Measurements from ENCODE around the gene RANBP3. TPM values are rescaled to one million over a fixed set of nuclear protein-coding genes. Genes with fewer than 3 reads are reported as not detected.

RANBP3 gene
- total RNA-seq, 1 donor from 2014 or later: 98.5 TPM

GRCh38 chr19:5953030-5953589 lies 24.8 kb downstream of the RANBP3 start:
- POLR2A ChIA-PET: interaction anchor here (1.9 kb wide), 1 partner anchor 9 kb away, joined by 6 read pairs; no protein-coding TSS in a partner anchor
- DNase-seq: no peak
- intact Hi-C loops (cut with micrococcal nuclease): no loop called here
- no peak for ATAC-seq (ENCODE audit: low read depth)
- H3K36me3 Mint-ChIP-seq (ENCODE audit: low read depth): peaks cover 46% of the 10 kb centered on the region
- CTCF ChIA-PET: interaction anchor here (1.8 to 1.9 kb wide), 2 partner anchors 13 to 149 kb away, joined by 4 to 6 read pairs; no protein-coding TSS in a partner anchor
- no peaks in the 10 kb centered on the region for H3K9me3 Mint-ChIP-seq
- no peak overlapping the region for H3K4me3 Mint-ChIP-seq
- peak overlapping the region; percentile 43 for H3K27ac Mint-ChIP-seq
- H3K4me1 Mint-ChIP-seq: peaks cover 89% of the 10 kb centered on the region
- no peak for TF ChIP-seq CTCF (IDR thresholded peaks at IDR 0.05)
- no peaks in the 10 kb centered on the region for H3K27me3 Mint-ChIP-seq

- DNase-seq (no peak), ATAC-seq (ENCODE audit: low read depth) (no peak)
- no peak overlapping the region for H3K4me3 Mint-ChIP-seq
- peaks cover 46% of the 10 kb centered on the region for H3K36me3 Mint-ChIP-seq (ENCODE audit: low read depth)
- intact Hi-C loops (cut with micrococcal nuclease): no loop called here
- POLR2A ChIA-PET: interaction anchor here (1.2 to 1.9 kb wide), 2 partner anchors 10 to 26 kb away, joined by 3 to 6 read pairs; partner anchors contain the start of gene RANBP3
- no peaks in the 10 kb centered on the region for H3K9me3 Mint-ChIP-seq
- H3K27me3 Mint-ChIP-seq: no peaks in the 10 kb centered on the region
- no peak for TF ChIP-seq CTCF (IDR thresholded peaks at IDR 0.05)
- peaks cover 90% of the 10 kb centered on the region for H3K4me1 Mint-ChIP-seq
- CTCF ChIA-PET: interaction anchor here (1.2 to 1.9 kb wide), 4 partner anchors 14 to 148 kb away, joined by 4 to 6 read pairs (median 4); no protein-coding TSS in a partner anchor
- H3K27ac Mint-ChIP-seq: no peak overlapping the region
These were observed 25.5 kb downstream of the RANBP3 start for GRCh38 chr19:5952193-5953029.

- POLR2A ChIA-PET: interaction anchor here (1.2 to 1.9 kb wide), 2 partner anchors 11 to 27 kb away, joined by 3 to 6 read pairs; partner anchors contain the start of gene RANBP3
These were observed 26.5 kb downstream of the RANBP3 start for GRCh38 chr19:5951338-5951861.

DNA sequence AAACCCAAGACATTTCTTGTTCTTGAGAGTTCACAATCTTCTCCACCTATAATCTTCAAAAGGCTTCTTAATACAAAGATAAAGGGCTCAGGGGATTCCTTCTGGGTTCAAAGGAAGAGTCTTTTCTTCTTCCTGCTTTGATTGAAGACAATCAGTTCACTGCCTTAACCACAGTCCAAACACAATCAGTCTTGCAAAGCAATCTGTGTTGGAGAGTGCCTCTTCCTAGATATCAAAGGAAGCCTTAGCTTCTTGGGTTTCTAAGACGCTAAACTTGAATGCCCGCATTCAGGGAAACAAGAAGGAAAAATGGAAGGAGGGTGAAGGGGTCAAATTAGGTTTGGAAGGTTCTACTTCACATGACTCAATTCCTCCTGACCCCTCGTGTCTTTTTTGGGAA lies 27.2 kb downstream of the RANBP3 start:
- no peak overlapping the region for H3K27ac Mint-ChIP-seq
- no peak for TF ChIP-seq CTCF (IDR thresholded peaks at IDR 0.05)
- H3K4me1 Mint-ChIP-seq: peaks cover 80% of the 10 kb centered on the region
- no peak overlapping the region for H3K4me3 Mint-ChIP-seq
- H3K9me3 Mint-ChIP-seq: no peaks in the 10 kb centered on the region
- H3K36me3 Mint-ChIP-seq (ENCODE audit: low read depth): peaks cover 43% of the 10 kb centered on the region
- CTCF ChIA-PET: no interaction called here
- H3K27me3 Mint-ChIP-seq: no peaks in the 10 kb centered on the region
- POLR2A ChIA-PET: no interaction called here
- intact Hi-C loops (cut with micrococcal nuclease): no loop called here
- DNase-seq (no peak), ATAC-seq (ENCODE audit: low read depth) (no peak)

More at GRCh38 chr19:5951338-5951861, 26.5 kb downstream of the RANBP3 start:
- peaks cover 40% of the 10 kb centered on the region for H3K36me3 Mint-ChIP-seq (ENCODE audit: low read depth)
- intact Hi-C loops (cut with micrococcal nuclease): no loop called here
- no peak for DNase-seq
- no peaks in the 10 kb centered on the region for H3K9me3 Mint-ChIP-seq
- peaks cover 85% of the 10 kb centered on the region for H3K4me1 Mint-ChIP-seq
- CTCF ChIA-PET: interaction anchor here (0.7 to 1.8 kb wide), 4 partner anchors 16 to 147 kb away, joined by 3 to 6 read pairs (median 4); no protein-coding TSS in a partner anchor
- H3K27me3 Mint-ChIP-seq: no peaks in the 10 kb centered on the region
- no peak for TF ChIP-seq CTCF (IDR thresholded peaks at IDR 0.05)
- ATAC-seq (ENCODE audit: low read depth): peak; percentile 76
- H3K27ac Mint-ChIP-seq: peak overlapping the region; percentile 47
- H3K4me3 Mint-ChIP-seq: peak overlapping the region; percentile 50

All from activated B cell treated with CpG ODN at 0.5 μM for 24 hours (primary cell).